NT2/D1 (cell line): ENCODE measurements around the gene ARID1B.

Source experiments
- YY1 ChIP-seq: IDR thresholded peaks from 2 replicates; pipeline ENCODE4 v1.6.1; 2011; ENCODE audit not compliant: insufficient read length, insufficient read depth
- ZNF274 ChIP-seq: IDR thresholded peaks from 2 replicates; pipeline ENCODE4 v1.6.1; 2011; ENCODE audit warnings: mild to moderate bottlenecking, low read depth, low read length

- TF ChIP-seq YY1 (no peak), ZNF274 (no peak)
These were observed 31.1 kb downstream of the ARID1B start for GRCh38 chr6:156808287-156808686.
